Choroid plexus epithelial cell (primary cell): ENCODE measurements around the gene ZNF764.

ENCODE experiments used
- DNase-seq: peaks from one replicate; pipeline ENCODE4 v3.0.0-alpha.2; 2010; ENCODE audit warnings: low read depth
- H3K4me3 ChIP-seq: 2 replicates; pipeline ENCODE4 v1.5.1; 2011; ENCODE audit warnings: low read depth, mild to moderate bottlenecking, control low read depth, low read length, moderate library complexity
- CTCF ChIP-seq: conservative IDR thresholded peaks from 2 replicates; pipeline ENCODE4 v1.5.1; 2011; ENCODE audit warnings: low read depth, mild to moderate bottlenecking, control low read depth, inconsistent platforms, low read length, moderate library complexity

Gene ZNF764

DNA sequence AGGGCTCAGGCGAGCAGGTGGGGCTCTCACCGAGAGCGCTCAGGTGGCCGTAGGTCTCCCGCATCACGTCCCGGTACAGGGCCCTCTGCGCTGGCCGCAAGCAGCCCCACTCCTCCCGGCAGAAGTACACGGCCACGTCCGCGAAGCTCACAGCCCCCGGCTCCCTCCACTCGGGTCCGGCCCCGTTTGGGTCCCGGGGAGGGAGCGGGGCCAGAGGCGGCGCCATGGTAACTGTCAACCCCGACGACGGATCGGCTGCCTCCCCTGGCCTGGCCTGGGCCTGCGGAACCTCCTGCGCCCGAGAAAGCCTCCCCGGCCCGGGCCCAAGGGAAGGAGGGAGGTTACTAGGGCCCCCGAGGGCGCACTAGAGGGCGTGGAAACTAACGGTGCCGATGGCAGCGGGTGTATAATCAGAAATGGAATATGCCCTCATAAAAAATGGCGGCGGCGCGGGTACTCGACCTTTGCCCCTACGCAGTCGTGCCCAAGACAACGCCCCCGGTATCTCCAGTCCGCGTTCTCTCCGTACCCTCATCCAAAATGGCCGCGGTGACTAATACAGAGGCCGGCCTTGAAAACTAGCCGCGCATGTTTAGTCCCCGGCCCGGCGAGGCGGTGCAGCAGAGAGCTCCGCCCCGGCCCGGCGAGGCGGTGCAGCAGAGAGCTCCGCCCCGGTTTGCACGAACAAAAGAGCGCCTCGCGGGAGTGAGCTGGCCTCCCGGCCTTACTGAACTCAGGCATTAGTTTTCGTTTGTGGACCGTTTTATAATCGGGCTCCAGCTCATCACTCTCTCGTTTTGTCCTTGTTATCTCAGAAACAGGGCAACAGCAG, at the start of gene ZNF764:
ZNF764 (minus strand) TSS at position 418 of the 832 bp plus-strand sequence; CDS start at position 226, 192 bp downstream.
- peak within 1 kb of the TSS; percentile 85 for H3K4me3 ChIP-seq
- no peak for TF ChIP-seq CTCF
- peak; percentile 98 for DNase-seq

- no peak for DNase-seq
- no peak overlapping the region for H3K4me3 ChIP-seq
- no peak for TF ChIP-seq CTCF
Measured at GRCh38 chr16:30606004-30606403, 47.8 kb upstream of the ZNF764 start.

GRCh38 chr16:30605158-30605557, 47.0 kb upstream of the ZNF764 start:
- DNase-seq: no peak
- no peak overlapping the region for H3K4me3 ChIP-seq
- TF ChIP-seq CTCF: no peak

DNA sequence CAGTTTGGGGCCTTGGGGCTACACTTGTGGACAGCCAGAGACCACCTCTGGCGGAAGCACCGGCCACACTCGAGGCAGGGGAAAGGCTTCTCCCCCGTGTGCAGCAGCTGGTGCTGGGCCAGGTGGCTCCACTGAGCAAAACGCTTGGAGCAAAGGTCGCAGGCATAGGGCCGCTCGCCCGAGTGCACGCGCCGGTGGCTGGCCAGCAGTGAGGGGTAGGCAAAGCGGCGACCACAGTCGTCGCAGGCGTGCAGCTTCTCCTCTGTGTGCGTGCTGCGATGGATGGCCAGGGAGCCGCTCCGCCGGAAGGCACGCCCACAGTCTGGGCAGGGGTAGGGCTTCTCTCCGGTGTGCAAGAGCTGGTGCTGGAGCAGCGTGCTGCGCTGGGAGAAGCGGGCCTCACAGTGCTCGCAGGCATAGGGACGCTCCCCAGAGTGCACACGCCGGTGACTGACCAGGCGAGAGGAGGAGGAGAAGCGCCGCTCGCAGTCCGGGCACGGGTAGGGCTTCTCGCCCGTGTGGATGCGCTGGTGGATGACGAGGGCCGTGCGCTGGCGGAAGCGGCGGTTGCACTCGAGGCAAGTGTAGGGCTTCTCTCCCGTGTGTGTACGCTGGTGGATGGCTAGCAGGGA, 46.3 kb upstream of the ZNF764 start:
- DNase-seq: no peak
- TF ChIP-seq CTCF: no peak
- no peak overlapping the region for H3K4me3 ChIP-seq

GRCh38 chr16:30603945-30604315, 45.8 kb upstream of the ZNF764 start:
- H3K4me3 ChIP-seq: no peak overlapping the region
- no peak for DNase-seq
- no peak for TF ChIP-seq CTCF

DNA sequence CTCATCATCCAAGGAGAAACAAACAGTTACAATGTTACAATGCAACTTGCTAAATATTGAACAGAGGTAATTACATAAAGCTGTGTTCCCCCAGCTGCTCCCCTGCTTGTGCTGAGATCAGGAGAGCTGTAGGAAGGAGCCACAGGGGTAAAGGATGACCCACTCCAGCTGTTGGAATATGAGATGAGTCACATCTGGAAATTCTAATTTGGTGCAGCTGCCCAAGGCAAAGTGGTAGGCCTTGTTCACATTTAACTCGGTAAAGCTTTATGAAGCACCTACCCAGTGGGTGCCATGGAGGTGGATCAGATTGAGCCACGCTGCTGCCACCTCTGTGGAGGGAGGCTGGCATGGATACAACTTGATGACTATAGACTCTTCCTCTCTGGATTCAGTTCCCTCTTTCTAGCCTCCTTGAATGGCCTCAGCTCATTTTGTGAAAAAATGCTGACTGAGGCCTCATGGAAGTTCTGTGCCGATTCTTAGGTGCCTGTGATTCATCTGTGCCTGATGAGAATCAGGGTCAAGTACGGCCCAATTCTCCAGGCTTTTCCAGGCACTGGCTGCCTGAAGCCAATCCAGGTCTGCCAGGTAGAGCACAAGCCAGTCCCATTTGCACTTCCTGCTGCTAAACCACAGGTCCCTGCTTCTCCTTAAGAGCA, 44.6 kb upstream of the ZNF764 start:
- no peak for TF ChIP-seq CTCF
- DNase-seq: peak; percentile 20

More for the DNA sequence above, 44.6 kb upstream of the ZNF764 start:
- H3K4me3 ChIP-seq: no peak overlapping the region
